ENCODE data around the gene KRT26.
"Not testable (repeated sequence)": the region's sequence is repeated elsewhere in the genome, so short reads cannot be mapped to it uniquely, and the experiment has no call there.

Gene KRT26, protein sequence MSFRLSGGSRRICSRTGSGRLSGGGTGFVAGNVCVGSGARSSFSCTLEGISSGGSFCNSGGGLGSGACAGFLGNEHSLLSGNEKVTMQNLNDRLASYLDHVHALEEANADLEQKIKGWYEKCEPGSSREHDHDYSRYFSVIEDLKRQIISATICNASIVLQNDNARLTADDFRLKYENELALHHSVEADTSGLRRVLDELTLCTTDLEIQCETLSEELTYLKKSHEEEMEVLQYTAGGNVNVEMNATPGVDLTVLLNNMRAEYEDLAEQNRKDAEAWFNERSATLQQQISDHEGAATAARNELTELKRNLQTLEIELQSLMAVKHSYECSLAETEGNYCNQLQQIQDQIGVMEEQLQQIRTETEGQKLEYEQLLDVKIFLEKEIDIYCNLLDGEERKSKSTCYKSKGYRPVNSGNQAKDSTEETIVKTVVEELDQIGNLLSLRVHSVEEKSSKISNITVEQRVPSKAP
- total RNA-seq, result 0 reads per million in 2 experiments

DNA sequence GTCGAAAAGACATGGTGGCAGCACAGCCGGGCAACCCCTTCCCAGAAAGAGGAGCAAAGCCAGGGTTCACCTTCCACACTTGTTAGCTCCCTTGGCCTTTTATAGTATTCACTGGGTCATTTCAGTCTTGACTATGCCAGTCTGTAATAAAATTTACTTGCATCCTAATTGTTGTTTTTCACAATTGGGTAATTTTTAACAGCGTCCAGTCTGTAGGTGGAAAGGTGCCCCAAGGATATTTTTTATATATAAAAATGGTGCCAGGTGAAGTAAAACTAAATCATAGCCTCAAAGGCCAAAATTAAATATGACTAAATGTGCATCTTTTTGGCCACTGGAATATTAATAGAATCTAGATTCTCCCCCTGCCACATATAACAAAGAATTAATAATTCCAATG is at the start of gene KRT26:
Gene KRT26 (minus strand): TSS at position 101 of the 400 bp plus-strand sequence. CDS start 88 bp downstream, at position 13.
- no peak for DNase-seq (ENCODE audit: low read depth)

DNA sequence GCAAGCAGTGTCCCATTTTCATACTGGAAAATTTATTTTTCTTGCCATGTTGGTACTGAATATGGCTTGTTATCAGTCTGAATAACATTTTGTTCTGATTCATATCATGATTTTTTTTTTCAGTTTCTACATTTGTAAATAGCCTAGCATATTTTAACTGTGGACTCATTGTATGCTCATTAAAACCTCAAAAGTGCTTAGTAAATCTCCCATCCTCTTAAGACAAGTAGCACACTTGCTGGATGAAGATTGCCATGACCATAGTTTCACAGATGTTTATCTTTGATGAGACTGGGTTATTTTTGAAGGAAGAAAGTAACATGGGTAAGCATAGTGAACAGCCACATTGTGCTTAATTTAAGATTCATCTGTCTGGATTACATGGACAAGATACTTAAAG is 49.5 kb upstream of the KRT26 start:
- DNase-seq (ENCODE audit: low read depth), result no peak

DNA sequence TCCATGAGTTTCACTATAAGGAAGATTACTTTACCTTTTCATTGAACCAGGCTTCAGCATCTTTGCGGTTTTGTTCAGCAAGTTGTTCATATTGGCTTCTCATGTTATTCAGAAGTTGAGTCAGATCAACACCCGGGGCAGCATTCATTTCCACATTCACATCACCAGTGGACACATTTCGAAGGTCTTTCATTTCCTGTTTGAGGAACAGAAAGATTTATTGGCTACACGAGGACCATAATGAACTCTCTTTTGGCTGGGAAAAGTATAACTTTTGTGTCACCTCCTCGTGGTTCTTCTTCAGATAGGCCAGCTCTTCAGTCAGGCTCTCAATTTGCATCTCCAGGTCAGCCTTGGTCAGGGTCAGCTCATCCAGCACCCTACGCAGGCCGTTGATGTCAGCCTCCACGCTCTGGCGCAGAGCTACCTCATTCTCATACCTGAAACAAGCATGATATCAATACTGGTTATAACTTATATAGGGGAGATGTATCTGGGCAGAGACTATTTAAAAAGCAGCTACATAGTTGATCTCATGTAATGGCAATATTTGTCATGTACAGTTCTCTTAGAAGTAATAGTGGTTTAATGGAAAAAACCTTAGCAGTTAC is 48.3 kb upstream of the KRT26 start:
- DNase-seq (ENCODE audit: low read depth), result no peak

DNA sequence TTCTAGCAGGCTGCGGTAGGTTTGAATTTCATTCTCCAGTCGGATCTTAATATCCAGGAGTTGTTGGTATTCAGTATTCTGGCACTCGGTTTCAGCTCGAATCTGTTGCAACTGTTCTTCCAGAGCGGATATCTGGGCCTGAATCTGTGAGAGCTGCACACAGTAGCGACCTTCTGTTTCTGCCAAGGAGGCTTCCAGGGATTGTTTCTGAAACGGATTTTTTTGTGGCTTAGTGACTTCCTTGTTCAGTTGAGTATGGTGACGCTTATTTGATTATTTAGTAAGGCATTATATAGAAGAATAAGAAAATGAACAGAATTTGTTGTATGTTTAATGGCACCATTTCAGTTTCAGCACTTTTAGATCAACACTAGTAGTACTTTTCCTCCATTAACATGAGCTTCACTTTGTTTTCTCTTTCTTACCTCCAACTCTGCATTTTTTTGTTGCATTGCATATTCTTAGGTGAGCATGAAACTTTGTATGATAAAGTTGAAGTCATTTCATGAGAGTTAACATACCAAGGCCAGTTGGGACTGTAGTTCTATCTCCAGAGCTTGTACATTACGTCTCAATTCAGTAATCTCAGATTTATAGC is 47.6 kb upstream of the KRT26 start:
- no peak for DNase-seq (ENCODE audit: low read depth)

DNA sequence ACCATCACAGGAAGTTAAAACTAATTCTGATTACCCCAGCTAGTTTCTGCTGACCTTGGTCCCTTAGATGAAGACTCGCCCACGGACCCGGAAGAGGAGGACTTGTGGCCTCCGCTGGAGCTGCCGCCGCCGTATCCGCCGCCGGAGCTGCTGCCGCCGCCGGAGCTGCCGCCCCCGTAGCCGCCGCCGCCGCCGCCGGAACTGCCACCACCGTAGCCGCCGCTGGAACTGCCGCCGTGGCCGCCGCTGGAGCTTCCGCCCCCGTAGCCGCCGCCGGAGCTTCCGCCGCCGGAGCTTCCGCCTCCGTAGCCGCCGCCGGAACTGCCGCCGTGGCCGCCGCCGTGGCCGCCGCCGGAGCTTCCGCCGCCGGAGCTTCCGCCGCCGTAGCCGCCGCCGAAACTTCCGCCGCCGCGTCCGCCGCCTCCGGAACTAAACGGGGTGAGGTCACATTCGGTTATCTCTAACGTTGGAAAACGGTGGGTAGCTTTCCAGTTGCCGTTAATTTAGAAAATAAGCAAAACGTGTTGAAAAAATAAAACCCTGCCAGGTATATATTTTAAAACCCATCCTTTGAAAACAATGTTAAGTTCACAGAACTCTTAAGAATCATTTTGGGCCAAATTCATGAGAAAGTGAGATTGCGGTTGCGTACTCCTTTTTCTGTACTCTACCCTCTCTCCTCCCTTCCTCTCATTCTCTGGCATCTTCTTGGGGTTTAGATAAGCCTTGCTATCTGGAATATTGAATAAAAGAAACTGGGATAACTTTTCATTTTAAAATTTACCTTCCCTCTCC is 46.9 kb upstream of the KRT26 start:
- DNase-seq (ENCODE audit: low read depth), result peak; percentile 78

DNA sequence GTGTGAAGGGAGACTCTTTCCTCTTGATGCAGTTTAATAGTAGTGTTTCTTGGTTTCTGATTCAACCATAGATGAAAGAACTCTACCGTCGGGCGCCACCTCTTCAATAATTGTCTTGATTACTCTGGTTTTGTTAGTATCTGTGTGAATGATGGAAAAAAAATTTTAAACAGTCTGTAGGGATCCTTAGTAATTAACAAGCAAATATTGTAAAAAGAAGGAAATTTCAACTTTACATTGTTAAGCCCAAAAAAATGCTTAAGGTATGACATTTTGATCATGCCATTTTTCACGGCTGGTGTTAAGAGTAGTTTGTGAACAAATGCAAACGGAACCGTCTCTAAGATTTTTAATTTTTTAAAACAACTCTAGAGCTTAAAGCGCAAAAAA is 46.3 kb upstream of the KRT26 start:
- no peak for DNase-seq (ENCODE audit: low read depth)

DNA sequence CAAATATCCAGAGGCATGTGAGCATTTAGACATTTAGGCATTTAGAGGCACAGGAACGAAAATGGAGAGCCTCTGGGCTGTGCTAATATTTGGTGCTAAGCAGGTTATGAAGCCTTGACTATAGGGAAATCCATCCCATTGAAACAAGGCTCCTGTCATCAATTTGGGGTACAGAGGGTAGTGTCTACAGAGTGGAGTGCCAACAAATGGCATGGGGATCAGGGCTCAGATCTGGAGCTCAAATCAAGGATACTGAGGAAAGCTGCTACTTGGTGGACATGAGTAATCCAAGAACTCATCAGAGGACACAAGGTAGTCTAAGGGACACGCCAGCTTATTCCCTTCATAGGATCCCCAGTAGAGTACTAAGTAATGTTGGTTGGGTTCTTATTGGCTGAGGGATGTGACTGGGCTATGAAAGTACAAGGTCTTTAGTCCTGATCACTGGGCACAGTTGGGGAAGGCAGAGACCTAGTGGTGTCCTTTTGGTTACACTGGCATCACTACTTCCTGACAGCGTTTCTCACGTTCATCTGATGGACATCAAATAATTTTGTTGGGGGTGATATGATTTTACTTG is 45.2 kb upstream of the KRT26 start:
- no peak for DNase-seq (ENCODE audit: low read depth)

DNA sequence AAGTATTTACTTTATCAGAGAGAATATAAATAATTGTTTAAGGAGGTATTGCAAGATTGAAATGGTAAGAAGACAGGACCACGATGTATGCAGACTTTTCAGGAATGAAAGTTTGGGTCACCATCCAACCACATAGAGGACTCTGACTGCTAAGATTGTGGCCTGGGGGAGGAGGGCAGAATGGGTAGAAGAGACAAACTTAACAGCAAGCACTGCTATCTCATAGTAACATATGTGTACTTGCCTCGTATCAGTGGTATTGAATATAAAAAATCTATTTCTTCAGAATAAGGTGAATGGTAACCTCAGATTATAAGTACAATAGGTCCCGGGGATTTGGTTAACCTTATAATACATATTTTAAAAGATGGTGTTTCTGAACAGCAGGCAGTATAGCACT is 44.6 kb upstream of the KRT26 start:
- DNase-seq (ENCODE audit: low read depth), result no peak

DNA sequence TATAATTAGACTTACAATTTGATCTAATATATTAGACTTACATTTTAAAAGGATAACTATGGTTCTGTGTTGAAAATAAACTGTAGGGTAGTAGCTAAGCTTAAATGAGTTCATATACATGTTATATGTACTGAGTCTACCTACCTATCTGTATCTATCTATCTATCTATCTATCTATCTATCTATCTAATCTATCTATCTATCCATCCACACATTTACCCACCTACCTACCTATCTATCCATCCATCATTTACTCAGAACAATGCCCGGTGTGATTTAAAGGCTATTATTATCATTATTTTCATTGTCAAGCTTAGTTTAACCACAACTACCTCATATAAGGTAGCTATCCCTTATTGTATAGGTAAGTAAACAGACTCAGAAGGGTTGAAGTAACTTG is 43.4 kb upstream of the KRT26 start:
- DNase-seq (ENCODE audit: low read depth), result no peak

DNA sequence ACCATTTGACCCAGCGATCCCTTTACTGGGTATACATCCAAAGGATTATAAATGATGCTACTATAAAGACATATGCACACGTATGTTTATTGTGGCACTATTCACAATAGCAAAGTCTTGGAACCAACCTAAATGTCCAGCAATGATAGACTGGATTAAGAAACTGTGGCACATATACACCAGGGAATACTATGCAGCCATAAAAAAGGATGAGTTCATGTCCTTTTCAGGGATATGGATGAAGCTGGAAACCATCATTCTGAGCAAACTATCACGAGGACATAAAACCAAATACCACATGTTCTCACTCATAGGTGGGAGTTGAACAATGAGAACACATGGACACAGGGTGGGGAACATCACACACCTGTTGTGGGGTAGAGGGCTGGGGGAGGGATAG is 42.7 kb upstream of the KRT26 start:
- DNase-seq (ENCODE audit: low read depth), result not testable (repeated sequence)

DNA sequence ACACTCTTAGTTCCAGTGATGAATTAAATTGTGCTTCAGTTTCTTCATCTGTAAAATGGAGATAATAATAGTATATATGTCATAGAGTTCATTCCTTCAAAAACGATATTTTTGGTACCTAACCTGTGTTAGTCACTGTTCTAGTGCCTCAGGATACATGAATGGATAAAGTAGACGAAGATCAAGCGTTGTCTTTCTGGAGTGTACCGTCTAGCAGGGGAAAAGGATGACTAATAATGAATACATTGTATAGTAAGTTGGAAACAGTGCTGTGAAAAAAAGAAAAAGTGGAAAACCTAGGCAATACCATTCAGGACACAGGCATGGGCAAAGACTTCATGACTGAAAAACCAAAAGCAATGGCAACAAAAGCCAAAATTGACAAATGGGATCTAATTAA is 41.8 kb upstream of the KRT26 start:
- no peak for DNase-seq (ENCODE audit: low read depth)

DNA sequence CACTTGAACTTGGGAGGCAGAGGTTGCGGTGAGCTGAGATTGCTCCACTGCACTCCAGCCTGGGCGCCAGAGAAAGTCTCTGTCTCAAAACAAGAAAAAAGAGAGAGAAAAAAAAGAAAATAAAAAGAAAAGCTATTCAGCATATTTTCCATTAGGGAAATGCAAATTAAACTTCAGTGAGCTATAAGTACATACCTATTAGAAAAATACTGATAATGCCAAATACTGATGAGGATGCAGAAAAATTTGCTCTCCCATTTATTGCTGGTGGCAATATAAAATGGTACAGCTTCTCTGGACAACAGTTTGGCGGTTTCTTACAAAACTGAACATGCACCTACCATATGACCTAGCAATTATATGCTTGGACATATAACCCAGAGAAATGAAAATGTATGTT is 40.6 kb upstream of the KRT26 start:
- no peak for DNase-seq (ENCODE audit: low read depth)

DNA sequence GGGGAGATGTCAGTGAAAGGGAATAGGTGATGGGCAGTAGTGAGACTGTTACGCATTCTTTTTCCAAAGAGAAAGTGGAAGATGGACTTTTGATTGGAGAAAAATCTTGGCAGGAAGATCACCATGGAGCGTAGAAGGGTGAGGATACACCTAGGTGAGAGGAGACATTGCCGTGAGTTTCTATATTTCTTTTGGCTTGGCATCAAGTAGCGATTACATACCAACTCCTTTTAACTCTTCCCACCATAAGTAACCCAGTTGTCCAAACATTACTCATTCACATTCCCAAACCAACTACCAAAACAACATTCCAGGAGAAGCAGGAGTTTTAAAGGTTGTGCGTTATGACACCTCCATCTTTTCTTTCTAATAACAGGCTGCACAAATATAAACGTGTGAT is 38.5 kb upstream of the KRT26 start:
- no peak for DNase-seq (ENCODE audit: low read depth)

DNA sequence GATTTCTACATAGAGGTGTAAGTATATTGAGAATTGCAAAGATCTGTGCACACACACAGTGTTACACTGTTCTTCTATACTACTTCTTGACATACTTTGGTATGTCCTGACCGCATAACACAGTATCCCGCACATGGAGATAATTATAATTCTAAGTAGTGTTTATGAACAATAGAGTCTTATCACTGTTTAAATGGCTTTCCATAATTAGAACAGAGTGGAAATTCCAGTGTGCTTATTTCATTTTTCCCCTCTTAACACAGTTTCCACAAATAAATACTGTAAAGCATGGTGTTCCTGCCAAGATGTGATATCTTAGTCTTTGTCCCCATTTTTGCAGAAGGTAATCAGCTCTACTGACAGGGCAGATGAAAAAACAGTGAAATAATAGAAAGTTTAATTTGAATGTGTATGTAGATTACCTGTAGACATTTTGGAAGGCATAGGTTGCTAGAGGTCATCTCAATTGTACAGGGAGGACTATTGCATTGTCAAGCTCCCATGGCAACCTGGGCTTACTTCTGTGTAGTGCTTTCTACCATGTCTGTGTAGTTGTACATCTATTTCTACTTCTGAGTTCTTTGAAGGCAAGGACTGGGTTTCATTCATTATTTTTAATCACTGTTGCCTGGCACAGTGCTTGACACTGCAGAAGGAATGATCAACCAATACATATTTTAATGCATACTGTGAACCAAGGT is 37.9 kb upstream of the KRT26 start:
- no peak for DNase-seq (ENCODE audit: low read depth)

DNA sequence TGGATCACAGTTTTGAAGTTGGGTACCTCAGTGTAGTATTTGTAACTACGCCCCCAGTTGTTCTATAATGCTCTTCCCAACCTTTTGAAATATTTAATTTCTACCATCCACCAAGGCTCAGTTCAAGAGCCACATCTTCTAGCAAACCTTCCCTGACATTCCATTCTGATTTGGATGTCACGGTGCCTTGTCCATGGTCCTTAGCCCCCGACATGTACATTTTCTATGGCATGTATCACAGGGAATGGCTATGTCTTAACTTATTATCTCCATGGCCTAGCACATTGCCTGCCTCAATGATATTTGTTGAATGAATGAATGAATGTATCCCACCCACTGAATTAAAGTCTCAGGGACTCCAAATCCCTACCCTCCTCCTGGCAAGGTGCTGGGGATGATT is 34.1 kb upstream of the KRT26 start:
- no peak for DNase-seq (ENCODE audit: low read depth)

DNA sequence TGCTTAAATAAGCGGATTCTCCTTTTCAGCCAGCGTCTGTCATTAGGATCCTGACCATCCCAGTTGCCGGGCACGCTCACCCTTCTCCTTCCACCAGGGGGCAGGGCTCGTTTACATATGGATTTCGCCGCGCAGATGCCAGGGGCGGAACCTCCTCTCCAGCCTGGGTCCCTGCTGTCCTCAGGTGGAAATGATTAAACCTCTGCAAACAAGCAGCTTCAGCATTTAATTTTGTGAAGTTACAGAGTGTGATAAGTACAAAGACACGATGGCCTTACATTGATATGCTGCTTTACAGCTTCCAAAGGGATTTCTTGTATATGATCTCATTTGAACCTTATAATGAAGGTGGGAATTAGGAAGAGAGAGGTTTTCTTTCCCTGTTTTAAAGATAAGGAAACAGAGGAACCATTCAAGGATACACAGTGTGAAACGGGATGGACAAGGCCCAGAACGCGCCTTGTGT is 31.6 kb upstream of the KRT26 start:
- DNase-seq (ENCODE audit: low read depth), result peak; percentile 60

DNA sequence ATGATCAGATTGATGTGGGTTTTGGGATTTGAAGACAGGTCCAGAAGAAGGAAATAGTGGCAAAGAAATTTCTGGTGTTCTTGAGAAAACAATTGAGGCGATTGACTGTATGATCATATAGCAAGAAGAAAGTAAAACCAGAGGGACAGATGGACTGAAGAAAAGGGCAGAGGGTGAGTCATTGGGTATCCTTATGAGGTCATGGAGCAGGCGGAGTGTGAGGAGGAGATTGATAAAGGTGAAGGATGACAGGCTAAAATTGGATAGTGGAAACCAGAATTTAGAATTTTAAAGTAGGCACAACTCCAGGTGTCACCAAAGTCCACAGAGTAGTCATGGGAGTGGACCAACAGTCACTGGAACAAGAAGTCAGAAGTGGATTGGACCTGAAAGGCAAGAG is 29.2 kb upstream of the KRT26 start:
- no peak for DNase-seq (ENCODE audit: low read depth)

DNA sequence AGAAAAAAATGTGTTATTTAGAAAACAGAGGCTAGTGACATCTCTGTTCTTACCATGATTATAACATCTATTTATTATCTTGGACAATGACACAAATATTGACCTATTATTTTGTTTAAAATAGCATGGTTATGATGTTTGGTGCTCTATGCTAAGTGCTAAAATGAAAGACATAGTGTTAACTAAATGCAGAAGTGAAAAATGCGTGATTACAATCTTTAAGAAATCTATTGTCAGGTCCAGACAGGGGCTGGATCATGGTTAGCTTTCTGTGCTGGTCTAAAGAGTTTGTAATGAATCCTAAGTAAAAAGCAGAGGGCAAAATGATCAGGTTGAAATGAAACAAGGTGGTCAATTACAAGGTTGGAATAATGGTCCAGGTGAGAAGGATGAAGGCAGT is 28.4 kb upstream of the KRT26 start:
- no peak for DNase-seq (ENCODE audit: low read depth)

DNA sequence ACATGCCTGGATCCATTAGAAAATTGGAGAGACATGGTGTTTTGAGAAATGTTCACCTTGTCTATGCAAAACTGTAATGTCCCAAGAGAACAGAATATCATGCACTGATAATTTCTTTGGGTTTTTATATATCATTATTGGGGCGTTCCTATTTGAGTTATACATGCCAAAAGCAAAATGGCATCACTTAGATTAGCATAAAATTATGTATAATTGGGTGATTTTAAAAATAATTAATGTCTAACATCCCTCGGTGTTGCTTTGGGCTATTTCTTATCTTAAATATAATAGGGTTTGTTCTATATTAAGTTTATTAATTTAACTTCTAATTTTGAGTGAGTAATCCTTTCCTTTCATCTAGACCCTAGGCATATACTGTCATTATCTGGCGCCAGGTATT is 27.9 kb upstream of the KRT26 start, which contains the start of gene KRT28:
Gene KRT28 (minus strand): TSS at position 101 of the 400 bp plus-strand sequence. CDS start 66 bp downstream, at position 35.
- DNase-seq (ENCODE audit: low read depth), result no peak

DNA sequence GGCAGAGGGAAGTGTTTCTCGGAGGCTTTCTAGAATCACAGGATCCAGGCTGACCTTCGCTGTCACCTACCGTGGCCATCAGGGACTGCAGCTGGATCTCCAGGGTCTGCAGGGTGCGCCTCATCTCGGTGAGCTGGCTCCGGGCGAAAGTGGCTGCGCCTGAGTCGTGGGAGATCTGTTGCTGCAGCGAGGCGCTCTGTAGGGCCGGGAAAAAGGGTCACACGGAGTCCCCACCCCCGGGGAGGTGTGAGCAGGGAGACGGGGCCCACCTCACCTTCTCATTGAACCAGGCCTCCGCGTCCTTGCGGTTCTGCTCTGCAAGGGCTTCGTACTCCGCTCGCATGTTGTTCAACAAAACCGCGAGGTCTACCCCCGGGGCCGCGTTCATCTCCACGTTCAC is 24.8 kb upstream of the KRT26 start:
- DNase-seq (ENCODE audit: low read depth), result no peak

DNA sequence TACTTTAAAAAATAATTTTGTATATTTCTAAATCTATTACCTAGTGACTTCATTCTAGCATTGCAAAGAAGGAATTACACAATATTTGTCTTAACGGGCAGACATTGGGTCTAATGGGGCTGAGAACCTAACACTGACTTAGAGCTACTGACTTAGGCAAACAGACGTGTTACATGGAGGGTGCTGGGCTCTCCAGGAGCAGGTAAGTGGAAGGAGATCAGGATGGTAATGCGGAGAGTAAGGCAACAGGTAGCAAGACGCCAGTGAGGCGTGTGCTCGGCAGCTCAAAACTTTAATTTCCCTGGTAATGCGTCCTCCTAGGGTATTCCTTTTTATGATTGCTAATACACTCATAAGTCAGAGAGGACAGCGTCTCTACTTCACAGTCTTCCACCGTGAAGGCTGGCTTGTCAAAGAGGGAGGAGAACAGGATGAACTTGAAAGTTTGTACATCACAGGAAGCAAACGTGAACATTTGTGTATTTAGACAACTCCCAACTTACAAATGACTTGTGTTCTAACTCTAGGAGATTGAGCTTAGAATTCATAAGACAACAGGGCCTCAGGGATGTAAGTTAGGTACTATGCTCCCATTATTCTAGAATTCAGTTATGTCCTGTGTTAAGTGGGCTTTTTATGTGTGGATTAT is 23.1 kb upstream of the KRT26 start:
- DNase-seq (ENCODE audit: low read depth), result no peak

All from T follicular helper cell (primary cell).